Body of pancreas (tissue), 4 donors: ENCODE data around the gene HDAC8.

ENCODE experiments used
- CTCF ChIP-seq, 7 experiments: fragments of 450-650 bp in 4 of 7; fragments of 200-600 bp in 3 of 7; sonication (generic) in 3 of 7; IDR thresholded peaks; one replicate each; pipeline ENCODE4 v1.5.1; 2016 to 2019; ENCODE audit warnings: antibody characterized with exemption in 7 of 7
- POLR2A ChIP-seq, 3 donors: fragments of 450-650 bp; IDR thresholded peaks; one replicate each; pipeline ENCODE4 v1.6.1; 2016; ENCODE audit warnings: antibody characterized with exemption in 3 of 3, mild to moderate bottlenecking in 2 of 3

GRCh38 chrX:72305286-72306084, 267.2 kb downstream of the HDAC8 start, which contains the start of gene CITED1:
- TF ChIP-seq POLR2A (IDR thresholded peaks at IDR 0.05) (no peak), CTCF (IDR thresholded peaks at IDR 0.05) (no peak)
